DND-41 (cell line): ENCODE measurements around the gene APH1B.

Source experiments
- EZH2 ChIP-seq: IDR thresholded peaks from 3 replicates; pipeline ENCODE4 v1.6.1; 2012; ENCODE audit warnings: borderline replicate concordance, low read depth, mild to moderate bottlenecking, moderate library complexity, low read length, inconsistent platforms; ENCODE audit not compliant: severe bottlenecking
- TF ChIP-seq, protein P1 (sequence below): IDR thresholded peaks from 2 replicates; pipeline ENCODE4 v1.5.1; 2012; ENCODE audit warnings: borderline replicate concordance, low read length, moderate library complexity, mild to moderate bottlenecking; ENCODE audit not compliant: poor library complexity, severe bottlenecking; ENCODE audit errors: extremely low read depth

DNA sequence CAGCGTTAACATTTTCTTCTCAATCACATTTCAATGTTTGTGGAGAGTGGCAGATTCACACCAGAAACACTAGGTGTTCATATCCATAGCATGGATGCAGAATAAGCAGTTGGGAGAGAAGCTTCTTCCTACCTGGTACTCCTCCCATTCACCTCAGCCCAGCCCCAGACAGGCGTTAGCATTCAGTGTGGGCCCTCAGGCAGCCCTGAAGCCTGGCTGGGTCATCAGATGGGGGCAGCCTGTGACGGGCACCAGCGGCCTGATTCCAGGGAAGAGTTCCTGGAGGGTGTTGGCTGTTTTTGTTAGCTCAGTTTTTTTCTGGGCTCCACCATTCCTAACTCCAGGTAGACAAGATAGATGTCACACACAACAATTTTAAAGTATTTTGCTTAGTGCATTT, 31.1 kb downstream of the APH1B start:
- TF ChIP-seq, protein P1, sequence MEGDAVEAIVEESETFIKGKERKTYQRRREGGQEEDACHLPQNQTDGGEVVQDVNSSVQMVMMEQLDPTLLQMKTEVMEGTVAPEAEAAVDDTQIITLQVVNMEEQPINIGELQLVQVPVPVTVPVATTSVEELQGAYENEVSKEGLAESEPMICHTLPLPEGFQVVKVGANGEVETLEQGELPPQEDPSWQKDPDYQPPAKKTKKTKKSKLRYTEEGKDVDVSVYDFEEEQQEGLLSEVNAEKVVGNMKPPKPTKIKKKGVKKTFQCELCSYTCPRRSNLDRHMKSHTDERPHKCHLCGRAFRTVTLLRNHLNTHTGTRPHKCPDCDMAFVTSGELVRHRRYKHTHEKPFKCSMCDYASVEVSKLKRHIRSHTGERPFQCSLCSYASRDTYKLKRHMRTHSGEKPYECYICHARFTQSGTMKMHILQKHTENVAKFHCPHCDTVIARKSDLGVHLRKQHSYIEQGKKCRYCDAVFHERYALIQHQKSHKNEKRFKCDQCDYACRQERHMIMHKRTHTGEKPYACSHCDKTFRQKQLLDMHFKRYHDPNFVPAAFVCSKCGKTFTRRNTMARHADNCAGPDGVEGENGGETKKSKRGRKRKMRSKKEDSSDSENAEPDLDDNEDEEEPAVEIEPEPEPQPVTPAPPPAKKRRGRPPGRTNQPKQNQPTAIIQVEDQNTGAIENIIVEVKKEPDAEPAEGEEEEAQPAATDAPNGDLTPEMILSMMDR, result no peak
- no peak for TF ChIP-seq EZH2
